Measurements from ENCODE around the gene SH3RF1.

SH3RF1 gene

DNA sequence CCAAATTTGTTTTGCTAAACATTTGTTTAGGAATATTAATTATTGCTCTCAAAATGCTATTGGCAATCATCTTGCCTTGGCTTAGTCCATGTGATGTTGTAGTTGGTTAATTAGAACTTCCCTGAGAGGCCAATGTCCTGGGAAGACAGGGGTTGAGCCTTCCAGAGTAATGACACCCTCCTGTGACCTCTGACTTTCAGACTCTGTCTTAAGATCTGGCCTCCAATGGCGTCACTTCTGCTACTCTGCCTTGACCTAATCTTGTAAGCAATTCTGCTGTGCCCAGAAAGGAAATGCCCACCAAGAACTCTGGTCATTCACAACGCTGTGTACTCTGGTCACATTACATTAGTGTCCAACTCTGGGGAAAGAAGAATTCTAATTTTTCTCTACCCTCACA lies 111.9 kb downstream of the SH3RF1 start:
- no peak for DNase-seq (ENCODE audit: extremely low read depth, low read depth)
- TF ChIP-seq, protein P1, sequence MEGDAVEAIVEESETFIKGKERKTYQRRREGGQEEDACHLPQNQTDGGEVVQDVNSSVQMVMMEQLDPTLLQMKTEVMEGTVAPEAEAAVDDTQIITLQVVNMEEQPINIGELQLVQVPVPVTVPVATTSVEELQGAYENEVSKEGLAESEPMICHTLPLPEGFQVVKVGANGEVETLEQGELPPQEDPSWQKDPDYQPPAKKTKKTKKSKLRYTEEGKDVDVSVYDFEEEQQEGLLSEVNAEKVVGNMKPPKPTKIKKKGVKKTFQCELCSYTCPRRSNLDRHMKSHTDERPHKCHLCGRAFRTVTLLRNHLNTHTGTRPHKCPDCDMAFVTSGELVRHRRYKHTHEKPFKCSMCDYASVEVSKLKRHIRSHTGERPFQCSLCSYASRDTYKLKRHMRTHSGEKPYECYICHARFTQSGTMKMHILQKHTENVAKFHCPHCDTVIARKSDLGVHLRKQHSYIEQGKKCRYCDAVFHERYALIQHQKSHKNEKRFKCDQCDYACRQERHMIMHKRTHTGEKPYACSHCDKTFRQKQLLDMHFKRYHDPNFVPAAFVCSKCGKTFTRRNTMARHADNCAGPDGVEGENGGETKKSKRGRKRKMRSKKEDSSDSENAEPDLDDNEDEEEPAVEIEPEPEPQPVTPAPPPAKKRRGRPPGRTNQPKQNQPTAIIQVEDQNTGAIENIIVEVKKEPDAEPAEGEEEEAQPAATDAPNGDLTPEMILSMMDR (IDR thresholded peaks at IDR 0.05; ENCODE audit: low read depth, low read length), result no peak

DNA sequence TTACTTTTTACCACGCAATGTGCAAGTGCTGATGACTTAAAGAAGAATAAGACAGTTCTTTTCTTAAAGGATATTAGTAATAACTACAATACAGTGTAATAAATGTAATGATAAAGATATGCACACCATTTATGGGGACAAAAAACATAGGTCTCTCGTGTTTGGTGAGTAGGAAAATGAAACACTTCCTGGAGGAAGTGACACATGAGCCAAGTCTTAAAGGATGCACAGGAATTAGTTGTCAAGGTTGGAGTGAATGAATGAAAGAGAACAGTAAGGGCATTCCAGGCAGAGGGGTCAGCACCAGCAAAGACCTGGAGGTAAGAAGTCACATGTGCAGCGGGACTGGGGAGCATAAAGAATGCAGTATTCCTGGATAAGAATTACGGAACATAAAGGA lies 112.7 kb downstream of the SH3RF1 start:
- DNase-seq (ENCODE audit: extremely low read depth, low read depth), result no peak
- TF ChIP-seq, protein P1 (IDR thresholded peaks at IDR 0.05; ENCODE audit: low read depth, low read length), result no peak

DNA sequence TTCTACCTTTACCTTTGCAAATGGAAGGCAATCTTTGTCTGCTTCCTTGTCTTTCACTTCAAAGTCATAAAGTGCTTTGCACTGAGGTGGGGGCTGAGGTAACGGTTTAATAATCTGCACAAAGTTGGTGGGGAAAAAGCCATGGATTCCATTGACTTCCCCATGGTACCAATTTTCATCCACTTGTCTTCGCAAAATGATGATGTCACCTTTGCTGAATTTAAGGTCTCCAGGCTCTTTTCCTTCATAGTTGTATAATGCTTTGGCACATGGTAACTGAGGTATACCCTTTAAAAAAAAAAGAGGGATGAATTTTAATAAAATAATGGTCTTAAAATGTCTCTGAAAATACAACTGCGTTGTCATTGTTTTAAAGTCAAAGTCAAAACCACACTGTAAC lies 114.4 kb downstream of the SH3RF1 start:
- TF ChIP-seq, protein P1 (IDR thresholded peaks at IDR 0.05; ENCODE audit: low read depth, low read length), result no peak
- no peak for DNase-seq (ENCODE audit: extremely low read depth, low read depth)

DNA sequence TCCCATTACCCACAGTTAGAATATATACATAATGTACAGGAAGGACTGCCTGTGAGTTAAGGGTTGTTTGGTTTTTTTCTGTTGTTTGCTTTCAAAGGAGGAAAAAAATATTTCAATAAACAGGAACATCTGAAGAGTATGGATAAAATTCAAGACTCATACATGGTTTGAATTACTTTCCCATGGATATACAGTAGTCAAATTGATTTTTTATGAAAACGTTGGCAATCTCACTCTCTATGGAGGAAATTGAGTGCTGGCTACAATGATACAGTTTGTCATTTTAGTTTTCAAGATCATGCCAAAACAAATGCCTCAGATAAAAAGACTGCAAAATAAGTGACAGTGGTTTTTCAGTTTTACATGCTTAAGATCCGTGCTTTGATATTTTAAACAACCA lies 116.6 kb downstream of the SH3RF1 start:
- no peak for DNase-seq (ENCODE audit: extremely low read depth, low read depth)
- TF ChIP-seq, protein P1 (IDR thresholded peaks at IDR 0.05; ENCODE audit: low read depth, low read length), result no peak

DNA sequence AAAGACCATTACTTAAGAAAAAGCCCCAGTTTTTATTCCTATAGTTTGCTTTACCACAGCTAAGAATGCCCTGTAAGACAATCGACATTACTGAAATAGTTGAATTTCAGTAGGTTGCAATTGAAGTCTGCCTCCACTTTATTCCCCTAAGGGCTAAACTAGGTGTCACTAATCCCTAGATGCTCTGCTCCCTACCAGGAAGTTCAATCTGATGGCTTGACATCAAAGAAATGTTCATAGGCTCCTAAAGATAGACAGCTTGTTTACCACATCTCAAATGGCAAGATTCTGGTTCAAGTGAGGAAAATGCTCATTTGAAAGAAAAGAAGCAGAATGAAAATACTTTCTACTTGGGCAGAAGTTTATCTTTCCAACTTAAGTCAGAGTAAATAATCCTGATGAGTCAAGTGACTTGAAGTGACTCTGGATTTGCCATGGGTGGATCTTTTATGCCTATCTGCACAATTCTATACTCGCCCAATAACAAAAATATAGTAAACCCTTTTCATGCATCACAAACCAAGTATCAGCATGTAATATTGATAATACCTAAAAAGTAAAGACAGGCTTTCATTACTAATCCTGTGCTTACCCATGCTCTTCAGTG lies 117.2 kb downstream of the SH3RF1 start:
- TF ChIP-seq, protein P1 (IDR thresholded peaks at IDR 0.05; ENCODE audit: low read depth, low read length), result no peak
- DNase-seq (ENCODE audit: extremely low read depth, low read depth), result no peak

DNA sequence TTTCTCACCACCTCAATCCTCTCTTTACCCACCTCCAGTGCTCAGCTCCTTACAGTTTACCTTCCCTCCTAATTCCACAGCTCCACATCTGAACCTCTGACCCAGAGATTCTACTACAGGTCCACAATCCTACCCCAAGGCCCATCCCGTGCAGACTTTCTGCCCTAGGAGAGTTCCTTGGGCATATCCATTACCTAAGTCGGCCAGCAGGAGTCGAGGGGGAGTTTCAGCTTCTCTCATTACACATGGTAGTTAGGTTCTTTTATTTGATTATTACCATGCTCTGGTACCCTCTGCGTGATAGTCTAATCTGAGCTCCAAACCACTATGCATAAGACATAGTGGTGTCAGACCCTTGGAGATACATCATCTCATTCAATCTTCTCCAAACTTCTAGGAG lies 117.9 kb downstream of the SH3RF1 start:
- DNase-seq (ENCODE audit: extremely low read depth, low read depth), result no peak
- TF ChIP-seq, protein P1 (IDR thresholded peaks at IDR 0.05; ENCODE audit: low read depth, low read length), result no peak; the same call in 1 of the 2 replicates

DNA sequence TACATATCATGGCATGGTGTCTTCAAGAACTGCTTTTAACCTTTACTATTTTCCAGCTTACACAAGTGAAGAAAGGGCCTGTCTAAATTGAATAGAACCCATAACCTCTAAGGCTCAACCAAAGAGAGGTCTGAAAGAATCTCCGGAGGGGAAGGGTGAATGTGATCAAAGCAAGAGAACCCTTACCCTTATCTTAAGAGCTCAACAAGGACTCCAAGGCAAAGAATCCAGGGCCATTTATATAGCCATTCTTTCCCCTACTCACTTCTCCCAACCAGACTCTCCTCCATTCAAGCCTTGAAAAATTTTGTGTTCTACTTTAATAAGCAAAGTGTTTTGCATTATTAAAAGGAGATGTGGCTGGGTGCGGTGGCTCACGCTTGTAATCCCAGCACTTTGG lies 118.7 kb downstream of the SH3RF1 start:
- TF ChIP-seq, protein P1 (IDR thresholded peaks at IDR 0.05; ENCODE audit: low read depth, low read length), result no peak
- DNase-seq (ENCODE audit: extremely low read depth, low read depth), result no peak
